ENCODE data around the gene CTDSPL.
A peak's percentile ranks its signal among the peaks of the same experiment; 100 is the strongest.

DNA sequence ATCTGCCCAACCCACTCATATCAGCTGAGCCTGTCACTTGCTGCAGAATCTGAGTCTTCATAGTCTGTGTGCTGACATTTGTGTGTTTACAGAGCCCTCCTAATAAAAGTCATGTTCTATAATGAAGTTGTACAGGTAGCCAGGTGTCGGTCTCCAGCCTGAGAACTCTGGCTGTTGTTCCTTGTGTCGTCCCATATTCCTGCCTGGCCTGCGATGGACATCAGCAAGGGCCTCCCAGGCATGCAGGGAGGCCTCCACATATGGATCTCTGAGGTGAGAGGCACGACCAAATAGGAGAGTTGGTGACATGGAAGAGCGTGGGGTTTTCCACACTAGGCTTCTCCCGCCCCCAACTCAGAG, 131.8 kb downstream of the CTDSPL start:
- TF ChIP-seq, protein P1, sequence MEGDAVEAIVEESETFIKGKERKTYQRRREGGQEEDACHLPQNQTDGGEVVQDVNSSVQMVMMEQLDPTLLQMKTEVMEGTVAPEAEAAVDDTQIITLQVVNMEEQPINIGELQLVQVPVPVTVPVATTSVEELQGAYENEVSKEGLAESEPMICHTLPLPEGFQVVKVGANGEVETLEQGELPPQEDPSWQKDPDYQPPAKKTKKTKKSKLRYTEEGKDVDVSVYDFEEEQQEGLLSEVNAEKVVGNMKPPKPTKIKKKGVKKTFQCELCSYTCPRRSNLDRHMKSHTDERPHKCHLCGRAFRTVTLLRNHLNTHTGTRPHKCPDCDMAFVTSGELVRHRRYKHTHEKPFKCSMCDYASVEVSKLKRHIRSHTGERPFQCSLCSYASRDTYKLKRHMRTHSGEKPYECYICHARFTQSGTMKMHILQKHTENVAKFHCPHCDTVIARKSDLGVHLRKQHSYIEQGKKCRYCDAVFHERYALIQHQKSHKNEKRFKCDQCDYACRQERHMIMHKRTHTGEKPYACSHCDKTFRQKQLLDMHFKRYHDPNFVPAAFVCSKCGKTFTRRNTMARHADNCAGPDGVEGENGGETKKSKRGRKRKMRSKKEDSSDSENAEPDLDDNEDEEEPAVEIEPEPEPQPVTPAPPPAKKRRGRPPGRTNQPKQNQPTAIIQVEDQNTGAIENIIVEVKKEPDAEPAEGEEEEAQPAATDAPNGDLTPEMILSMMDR (IDR thresholded peaks at IDR 0.05) = peak in 1 of 12 donors; percentile 1
- TF ChIP-seq POLR2A (IDR thresholded peaks at IDR 0.05) = no peak
